PC-3 (cell line): Measurements from ENCODE around the gene IYD. TPM values are rescaled to one million over a fixed set of nuclear protein-coding genes. Genes with fewer than 3 reads are reported as not detected.

Experiments
- ATAC-seq: fragments of 200-7000 bp; cut with Tn5 transposase; 2 replicates; pipeline ENCODE4 v1.9.1; 2020; ENCODE audit warnings: mild to moderate bottlenecking, moderate library complexity
- BruUV-seq: library from RNA; stranded (reverse); fragments of 400-500 nt; replicated peaks from 2 replicates; lab custom pipeline; 2021; lab: Mats Ljungman, UMichigan
- CTCF ChIA-PET: fragments of 300-600 bp; sonication (Branson Sonifier 250); formaldehyde crosslinking; loops from one replicate; lab custom pipeline; 2022; ENCODE audit warnings: antibody characterized with exemption; lab: Charles Lee
- POLR2A ChIA-PET: fragments of 300-600 bp; sonication (Branson Sonifier 250); formaldehyde crosslinking; loops from one replicate; lab custom pipeline; 2022; ENCODE audit warnings: antibody characterized with exemption; ENCODE audit not compliant: unreplicated experiment; lab: Charles Lee
- DNase-seq: peaks from one replicate; pipeline ENCODE4 v3.0.0-alpha.2; 2015
- H2AFZ ChIP-seq: fragments of 300-600 bp; sonication (generic); 2 replicates; pipeline ENCODE4 v1.6.0; 2016; ENCODE audit warnings: antibody characterized with exemption, low read length
- H3F3A ChIP-seq: fragments of 300-600 bp; sonication (generic); one replicate; pipeline ENCODE4 v1.6.0; 2017; ENCODE audit warnings: antibody characterized with exemption, low read length, control low read depth, mild to moderate bottlenecking; ENCODE audit not compliant: unreplicated experiment
- H3K27ac ChIP-seq: fragments of 300-600 bp; sonication (generic); 2 replicates; pipeline ENCODE4 v1.5.1; 2016; ENCODE audit warnings: mild to moderate bottlenecking, low read length
- H3K27me3 ChIP-seq: fragments of 300-600 bp; sonication (generic); 2 replicates; pipeline ENCODE4 v1.6.1; 2016; ENCODE audit warnings: low read length, mixed read lengths
- H3K36me3 ChIP-seq: fragments of 300-600 bp; sonication (generic); 2 replicates; pipeline ENCODE4 v1.6.1; 2016; ENCODE audit warnings: low read depth, mixed run types, low read length, mixed read lengths
- H3K4me1 ChIP-seq: fragments of 300-600 bp; sonication (generic); 2 replicates; pipeline ENCODE4 v1.5.1; 2016; ENCODE audit warnings: low read length; ENCODE audit not compliant: insufficient read depth
- H3K4me2 ChIP-seq: fragments of 300-600 bp; sonication (generic); 2 replicates; pipeline ENCODE4 v1.6.0; 2016; ENCODE audit warnings: low read length
- H3K4me3 ChIP-seq: fragments of 300-600 bp; sonication (generic); 2 replicates; pipeline ENCODE4 v1.5.1; 2016; ENCODE audit warnings: mild to moderate bottlenecking, low read length, mixed read lengths
- H3K79me2 ChIP-seq: fragments of 300-600 bp; sonication (generic); 2 replicates; pipeline ENCODE4 v1.6.1; 2017; ENCODE audit warnings: low read length, mixed read lengths
- H3K9ac ChIP-seq: fragments of 300-600 bp; sonication (generic); 2 replicates; pipeline ENCODE4 v1.6.0; 2016; ENCODE audit warnings: mild to moderate bottlenecking, low read length
- H3K9me2 ChIP-seq: fragments of 300-600 bp; sonication (generic); replicated peaks from 2 replicates; pipeline ENCODE4 v1.6.1; 2016; ENCODE audit warnings: mixed run types, low read length, mixed read lengths
- H3K9me3 ChIP-seq: fragments of 300-600 bp; sonication (generic); 2 replicates; pipeline ENCODE4 v1.6.1; 2016; ENCODE audit warnings: low read length, mixed read lengths
- H4K20me1 ChIP-seq: fragments of 300-600 bp; sonication (generic); 2 replicates; pipeline ENCODE4 v1.6.1; 2016; ENCODE audit warnings: low read length, mixed read lengths
- CTCF ChIP-seq: fragments of 300-600 bp; sonication (generic); conservative IDR thresholded peaks from 2 replicates; pipeline ENCODE4 v1.5.1; 2017; ENCODE audit warnings: antibody characterized with exemption, low read depth, mild to moderate bottlenecking, low read length
- EZH2 ChIP-seq: fragments of 300-600 bp; sonication (generic); IDR thresholded peaks from one replicate; pipeline ENCODE4 v1.6.1; 2017; ENCODE audit warnings: antibody characterized with exemption, mild to moderate bottlenecking, low read length; ENCODE audit not compliant: unreplicated experiment
- EZH2phosphoT487 ChIP-seq: fragments of 300-600 bp; sonication (generic); IDR thresholded peaks from 2 replicates; pipeline ENCODE4 v1.6.1; 2018; ENCODE audit warnings: mild to moderate bottlenecking, antibody characterized with exemption, low read length, borderline replicate concordance
- intact Hi-C: fragments of 100-400 bp; cut with micrococcal nuclease; formaldehyde crosslinking; loops from 2 replicates; pipeline ENCODE4 v1.9.0; 2023
- total RNA-seq: library from RNA; depleted of rRNA; stranded (reverse); fragments of >200 nt; gene quantifications from 2 replicates; pipeline ENCODE4 v1.2.3, GENCODE V29; 2014

The IYD gene
- total RNA-seq, 1 experiment from 2014 or later: 0.04 TPM

DNA sequence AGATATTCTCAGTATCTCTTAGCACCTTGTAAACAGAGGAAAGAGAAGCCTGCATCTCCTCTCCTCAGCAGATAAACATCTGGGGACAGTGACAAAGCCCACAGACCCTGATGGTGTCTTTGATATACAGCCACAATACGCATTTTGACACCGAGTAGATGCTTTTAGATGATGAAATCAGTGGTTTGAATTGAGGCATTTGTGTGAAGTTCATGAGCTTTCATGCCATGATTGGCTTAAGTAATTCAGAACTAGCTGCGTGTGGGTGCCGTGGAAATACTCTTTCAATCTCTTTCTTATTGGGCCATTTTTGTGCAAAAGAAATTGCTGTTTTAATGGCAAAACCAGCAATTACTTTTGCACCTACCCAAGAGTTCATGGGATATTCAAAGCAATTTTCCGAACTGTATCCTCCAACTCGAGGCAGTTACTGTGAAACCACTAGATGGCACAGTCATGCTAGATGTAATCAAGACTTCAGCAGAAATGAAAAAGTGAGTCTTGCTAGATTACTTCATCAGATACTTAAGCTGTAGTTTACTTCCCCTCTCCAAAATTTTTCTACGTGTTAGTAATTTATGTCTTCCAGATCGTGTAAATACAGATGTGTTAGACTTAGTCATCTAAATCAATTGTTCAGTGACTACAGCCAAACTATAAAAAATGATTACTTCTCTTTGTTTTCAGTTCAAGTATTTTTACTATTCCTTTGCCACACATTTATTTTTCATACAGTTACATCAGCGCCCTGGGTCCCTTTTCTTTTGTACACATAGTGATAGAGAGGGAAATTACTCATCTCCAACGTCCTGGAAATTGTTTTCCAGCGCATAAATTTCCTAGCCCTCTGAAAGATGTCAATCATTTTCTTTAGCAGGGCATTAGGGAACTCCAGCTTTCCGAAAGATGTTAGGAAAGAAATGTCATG lies 49.4 kb downstream of the IYD start:
- BruUV-seq: no TSS peak

GRCh38 chr6:150418827-150419594 lies 50.2 kb downstream of the IYD start:
- Histone ChIP-seq H3K9me3 (no peaks in the 10 kb centered on the region), H3K4me3 (peak overlapping the region; percentile 59), H4K20me1 (no peaks in the 10 kb centered on the region), H3K27me3 (no peaks in the 10 kb centered on the region), H3K36me3 (no peaks in the 10 kb centered on the region), H3K79me2 (no peaks in the 10 kb centered on the region), H3K4me2 (peak overlapping the region; percentile 86), H3K9ac (peak overlapping the region; percentile 52), H3F3A (no peaks in the 10 kb centered on the region), H3K4me1 (peaks cover 11% of the 10 kb centered on the region), H3K27ac (peak overlapping the region; percentile 78), H3K9me2 (no peaks in the 10 kb centered on the region), H2AFZ (peak overlapping the region; percentile 89)
- peak; percentile 54 for ATAC-seq
- TF ChIP-seq CTCF (peak; percentile 64), EZH2phosphoT487 (no peak)
- intact Hi-C loops: loop anchor here (1.0 to 10.0 kb wide), 5 partner anchors 73 to 916 kb away; no protein-coding TSS in a partner anchor
- POLR2A ChIA-PET: no interaction called here
- DNase-seq: peak; percentile 59
- CTCF ChIA-PET: interaction anchor here (0.6 to 1.3 kb wide), 4 partner anchors 182 to 396 kb away, joined by 3 to 16 read pairs (median 11); no protein-coding TSS in a partner anchor
- BruUV-seq: no TSS peak

More for the DNA sequence above, 49.4 kb downstream of the IYD start:
- DNase-seq: peak; percentile 86
- H4K20me1 ChIP-seq: no peaks in the 10 kb centered on the region
- ChIA-PET CTCF (interaction anchor here (0.6 to 1.3 kb wide), 4 partner anchors 183 to 397 kb away, joined by 3 to 16 read pairs (median 11); no protein-coding TSS in a partner anchor), POLR2A (no interaction called here)
- H3K79me2 ChIP-seq: no peaks in the 10 kb centered on the region
- peak overlapping the region; percentile 52 for H3K9ac ChIP-seq
- peak overlapping the region; percentile 59 for H3K4me3 ChIP-seq
- TF ChIP-seq EZH2 (no peak), CTCF (peak; percentile 80), EZH2phosphoT487 (no peak)
- H3K9me2 ChIP-seq: no peaks in the 10 kb centered on the region
- peak overlapping the region; percentile 89 for H2AFZ ChIP-seq
- intact Hi-C loops: loop anchor here (1.0 to 10.0 kb wide), 5 partner anchors 74 to 917 kb away; no protein-coding TSS in a partner anchor
- H3K9me3 ChIP-seq: no peaks in the 10 kb centered on the region
- ATAC-seq: peak; percentile 89
- no peaks in the 10 kb centered on the region for H3K36me3 ChIP-seq
- H3F3A ChIP-seq: no peaks in the 10 kb centered on the region
- H3K27me3 ChIP-seq: no peaks in the 10 kb centered on the region
- peaks cover 11% of the 10 kb centered on the region for H3K4me1 ChIP-seq
- H3K4me2 ChIP-seq: peak overlapping the region; percentile 86
- peak overlapping the region; percentile 78 for H3K27ac ChIP-seq
